T-helper 1 cell treated with Interleukin-12 subunit alpha and Interleukin-12 subunit beta and Interleukin-4 antibody, amounts not matched to agents 30 μg/mL and 1 μg/mL, for 36 hours (primary cell): ENCODE results near the gene HEATR9.

Experiments
- H3K27ac Mint-ChIP-seq: one replicate; pipeline ENCODE4 v1.8.0; 2021; ENCODE audit warnings: mild to moderate bottlenecking, mixed read lengths
- H3K27me3 Mint-ChIP-seq: one replicate; pipeline ENCODE4 v1.8.0; 2021; ENCODE audit warnings: low read depth, mixed read lengths
- H3K36me3 Mint-ChIP-seq: one replicate; pipeline ENCODE4 v1.8.0; 2021; ENCODE audit warnings: low read depth, mixed read lengths
- H3K4me1 Mint-ChIP-seq: one replicate; pipeline ENCODE4 v1.8.0; 2021; ENCODE audit warnings: low read depth, mixed read lengths
- H3K4me3 Mint-ChIP-seq: one replicate; pipeline ENCODE4 v1.8.0; 2021; ENCODE audit warnings: mild to moderate bottlenecking, moderate library complexity, mixed read lengths
- H3K9me3 Mint-ChIP-seq: one replicate; pipeline ENCODE4 v1.8.0; 2021; ENCODE audit warnings: mixed read lengths

HEATR9 gene

GRCh38 chr17:35868737-35869136 is at the start of gene HEATR9:
TSS of gene HEATR9 (minus strand) at chr17:35868891. CDS start at chr17:35868742, 149 bp downstream.
- H3K4me3 Mint-ChIP-seq: no peak within 1 kb of the TSS
- peaks cover 27% of the 10 kb centered on the region for H3K36me3 Mint-ChIP-seq
- H3K9me3 Mint-ChIP-seq: no peaks in the 10 kb centered on the region
- H3K27ac Mint-ChIP-seq: peak within 1 kb of the TSS; percentile 58
- peaks cover 39% of the 10 kb centered on the region for H3K4me1 Mint-ChIP-seq
- H3K27me3 Mint-ChIP-seq: no peaks in the 10 kb centered on the region

GRCh38 chr17:35917519-35918213 is 49.0 kb upstream of the HEATR9 start:
- Mint-ChIP-seq H3K4me3 (no peak overlapping the region), H3K9me3 (peaks cover 3% of the 10 kb centered on the region), H3K27ac (no peak overlapping the region), H3K4me1 (peaks cover 43% of the 10 kb centered on the region), H3K36me3 (peaks cover 45% of the 10 kb centered on the region), H3K27me3 (no peaks in the 10 kb centered on the region)

- H3K27me3 Mint-ChIP-seq: no peaks in the 10 kb centered on the region
- peaks cover 3% of the 10 kb centered on the region for H3K9me3 Mint-ChIP-seq
- H3K27ac Mint-ChIP-seq: no peak overlapping the region
- no peak overlapping the region for H3K4me3 Mint-ChIP-seq
- H3K36me3 Mint-ChIP-seq: peaks cover 43% of the 10 kb centered on the region
- H3K4me1 Mint-ChIP-seq: peaks cover 32% of the 10 kb centered on the region
These were observed 46.7 kb upstream of the HEATR9 start for GRCh38 chr17:35915153-35915964.

- Mint-ChIP-seq H3K4me1 (peaks cover 23% of the 10 kb centered on the region), H3K27me3 (no peaks in the 10 kb centered on the region), H3K4me3 (no peak overlapping the region), H3K27ac (no peak overlapping the region), H3K36me3 (peaks cover 36% of the 10 kb centered on the region), H3K9me3 (no peaks in the 10 kb centered on the region)
These were observed 45.7 kb upstream of the HEATR9 start for GRCh38 chr17:35914354-35914753.

- peaks cover 26% of the 10 kb centered on the region for H3K4me1 Mint-ChIP-seq
- H3K27ac Mint-ChIP-seq: no peak overlapping the region
- no peaks in the 10 kb centered on the region for H3K9me3 Mint-ChIP-seq
- no peak overlapping the region for H3K4me3 Mint-ChIP-seq
- peaks cover 37% of the 10 kb centered on the region for H3K36me3 Mint-ChIP-seq
- no peaks in the 10 kb centered on the region for H3K27me3 Mint-ChIP-seq
These were observed 44.9 kb upstream of the HEATR9 start for GRCh38 chr17:35913609-35914008.

GRCh38 chr17:35912942-35913341 is 44.3 kb upstream of the HEATR9 start:
- H3K4me1 Mint-ChIP-seq: peaks cover 22% of the 10 kb centered on the region
- H3K9me3 Mint-ChIP-seq: no peaks in the 10 kb centered on the region
- no peak overlapping the region for H3K4me3 Mint-ChIP-seq
- H3K27me3 Mint-ChIP-seq: no peaks in the 10 kb centered on the region
- peaks cover 33% of the 10 kb centered on the region for H3K36me3 Mint-ChIP-seq
- no peak overlapping the region for H3K27ac Mint-ChIP-seq

GRCh38 chr17:35912339-35912912 is 43.7 kb upstream of the HEATR9 start:
- Mint-ChIP-seq H3K36me3 (peaks cover 32% of the 10 kb centered on the region), H3K27ac (no peak overlapping the region), H3K9me3 (no peaks in the 10 kb centered on the region), H3K4me1 (peaks cover 24% of the 10 kb centered on the region), H3K27me3 (no peaks in the 10 kb centered on the region), H3K4me3 (no peak overlapping the region)

GRCh38 chr17:35909408-35909807 is 40.7 kb upstream of the HEATR9 start:
- no peaks in the 10 kb centered on the region for H3K9me3 Mint-ChIP-seq
- H3K36me3 Mint-ChIP-seq: peaks cover 21% of the 10 kb centered on the region
- H3K4me3 Mint-ChIP-seq: no peak overlapping the region
- H3K27me3 Mint-ChIP-seq: peaks cover 7% of the 10 kb centered on the region
- H3K4me1 Mint-ChIP-seq: peaks cover 20% of the 10 kb centered on the region
- H3K27ac Mint-ChIP-seq: no peak overlapping the region

GRCh38 chr17:35907691-35908090 is 39.0 kb upstream of the HEATR9 start:
- Mint-ChIP-seq H3K4me3 (no peak overlapping the region), H3K4me1 (peaks cover 11% of the 10 kb centered on the region), H3K9me3 (no peaks in the 10 kb centered on the region), H3K36me3 (peaks cover 20% of the 10 kb centered on the region), H3K27ac (no peak overlapping the region), H3K27me3 (peaks cover 11% of the 10 kb centered on the region)

- Mint-ChIP-seq H3K4me1 (peaks cover 12% of the 10 kb centered on the region), H3K27me3 (peaks cover 11% of the 10 kb centered on the region), H3K36me3 (peaks cover 17% of the 10 kb centered on the region), H3K9me3 (no peaks in the 10 kb centered on the region), H3K27ac (no peak overlapping the region), H3K4me3 (no peak overlapping the region)
These were observed 38.4 kb upstream of the HEATR9 start for GRCh38 chr17:35906926-35907637.

GRCh38 chr17:35906191-35906925 is 37.7 kb upstream of the HEATR9 start:
- Mint-ChIP-seq H3K4me1 (peaks cover 12% of the 10 kb centered on the region), H3K27me3 (peaks cover 11% of the 10 kb centered on the region), H3K9me3 (no peaks in the 10 kb centered on the region), H3K4me3 (no peak overlapping the region), H3K36me3 (peaks cover 15% of the 10 kb centered on the region), H3K27ac (no peak overlapping the region)

- Mint-ChIP-seq H3K27me3 (peaks cover 11% of the 10 kb centered on the region), H3K4me3 (no peak overlapping the region)
These were observed 34.8 kb upstream of the HEATR9 start for GRCh38 chr17:35903451-35903850.

GRCh38 chr17:35901631-35902175 is 33.0 kb upstream of the HEATR9 start:
- Mint-ChIP-seq H3K9me3 (no peaks in the 10 kb centered on the region), H3K4me3 (no peak overlapping the region), H3K4me1 (peaks cover 32% of the 10 kb centered on the region), H3K36me3 (peaks cover 5% of the 10 kb centered on the region), H3K27ac (no peak overlapping the region), H3K27me3 (peaks cover 11% of the 10 kb centered on the region)

More at GRCh38 chr17:35903451-35903850, 34.8 kb upstream of the HEATR9 start:
- H3K9me3 Mint-ChIP-seq: no peaks in the 10 kb centered on the region
- peaks cover 30% of the 10 kb centered on the region for H3K4me1 Mint-ChIP-seq
- no peak overlapping the region for H3K27ac Mint-ChIP-seq
- peaks cover 5% of the 10 kb centered on the region for H3K36me3 Mint-ChIP-seq
